HTERT RPE-1 (cell line): ENCODE results near the gene CFAP300.

Experiments
- in situ Hi-C: fragments of 300-500 bp; cut with MboI; formaldehyde crosslinking; loops from 4 replicates; pipeline ENCODE4 v1.14.3; 2020; ENCODE audit warnings: low sequenced_read_pairs

CFAP300 gene

DNA sequence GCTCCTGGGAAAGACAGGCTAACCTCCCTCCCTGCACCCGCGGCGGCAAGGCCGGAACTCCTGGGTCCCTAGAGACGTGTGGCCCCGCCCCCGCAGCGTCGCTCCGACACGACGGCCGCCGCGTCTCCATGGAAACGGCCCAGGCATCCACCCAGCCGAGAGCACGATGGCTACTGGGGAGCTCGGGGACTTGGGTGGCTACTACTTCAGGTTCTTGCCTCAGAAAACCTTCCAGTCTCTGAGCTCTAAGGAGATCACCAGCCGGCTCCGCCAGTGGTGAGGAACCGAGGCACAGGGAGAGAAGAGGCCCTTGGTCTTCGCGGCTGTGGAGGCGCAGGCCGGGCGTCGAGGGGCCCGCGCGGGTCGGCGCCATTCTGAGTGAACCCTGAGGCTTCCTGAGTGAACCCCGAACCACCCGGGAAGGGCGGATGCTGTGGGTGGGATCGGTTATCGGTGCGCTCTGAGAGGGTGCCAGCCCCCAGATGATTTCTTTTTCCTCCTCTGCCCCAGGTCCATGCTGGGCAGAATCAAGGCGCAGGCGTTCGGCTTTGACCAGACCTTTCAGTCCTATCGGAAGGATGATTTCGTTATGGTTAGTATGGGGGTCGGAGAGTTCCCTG, at the start of gene CFAP300:
CFAP300 (plus strand) TSS at position 133 of the 620 bp plus-strand sequence; CDS start at position 167, 34 bp downstream.
- in situ Hi-C loops: no loop called here

DNA sequence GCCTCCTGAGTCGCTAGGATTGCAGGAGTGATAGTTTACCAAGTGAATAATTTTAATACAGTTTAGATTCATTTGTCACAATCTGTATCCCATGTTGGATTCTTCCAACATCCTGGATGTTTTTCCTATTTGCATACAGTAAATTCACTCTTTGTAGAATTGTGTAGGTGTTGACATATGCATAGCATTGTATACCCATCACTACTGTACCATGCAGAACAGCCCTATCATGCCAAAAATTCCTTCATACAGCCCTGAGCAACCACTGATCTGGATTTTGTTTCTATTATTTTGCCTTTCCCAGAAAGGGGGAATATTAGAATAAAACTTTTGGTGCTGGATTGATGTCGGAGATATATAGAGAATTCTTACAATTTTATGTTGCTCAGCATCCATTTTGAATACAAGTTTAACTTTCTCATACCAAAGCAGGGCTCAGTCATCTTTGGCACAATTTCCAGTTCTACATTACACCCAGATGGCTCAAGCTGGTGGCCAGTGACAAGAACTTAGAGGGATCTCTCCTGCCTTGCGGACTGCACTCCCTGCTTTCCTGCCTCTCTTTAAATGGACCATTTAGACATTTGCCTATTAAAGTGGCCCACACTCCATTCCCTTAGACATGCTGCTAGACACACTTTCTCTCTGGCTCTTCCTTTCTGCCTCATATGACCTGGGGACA, 45.4 kb upstream of the CFAP300 start:
- in situ Hi-C loops: no loop called here

DNA sequence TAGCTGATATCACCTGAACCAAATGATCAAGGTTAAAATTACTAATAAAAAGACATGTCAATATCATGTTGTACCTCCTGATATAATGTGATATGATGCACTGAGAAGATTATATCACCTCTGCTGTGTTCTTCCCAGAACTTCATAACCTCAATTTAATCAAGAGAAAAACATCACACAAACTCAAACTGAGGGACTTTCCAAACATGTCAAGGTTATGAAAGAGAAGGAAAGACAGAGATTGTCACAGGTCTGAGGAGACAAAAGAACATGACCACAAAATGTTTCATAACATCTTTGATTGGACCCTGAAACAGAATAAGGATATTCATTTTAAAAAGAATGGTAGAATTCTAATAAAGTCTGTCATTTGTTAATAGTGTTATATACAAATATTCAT, 43.0 kb upstream of the CFAP300 start:
- in situ Hi-C loops: no loop called here

DNA sequence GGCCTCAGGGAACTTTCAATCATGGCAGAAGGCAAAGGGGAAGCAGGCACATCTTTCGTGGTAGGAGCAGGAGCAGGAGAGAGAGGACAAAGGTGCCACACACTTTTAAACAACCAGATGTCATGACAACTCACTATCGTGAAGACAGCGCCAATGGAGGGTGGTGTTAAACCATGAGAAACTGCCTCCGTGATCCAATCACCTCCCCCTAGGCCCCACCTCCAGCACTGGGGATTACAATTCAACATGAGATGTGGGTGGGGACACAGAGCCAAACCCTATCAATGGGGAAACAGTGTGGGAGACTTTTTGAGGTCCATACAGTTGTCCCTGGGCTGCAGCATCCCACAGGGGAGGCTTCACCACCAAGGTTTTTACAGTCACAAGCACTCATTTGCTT, 41.9 kb upstream of the CFAP300 start:
- in situ Hi-C loops: no loop called here

DNA sequence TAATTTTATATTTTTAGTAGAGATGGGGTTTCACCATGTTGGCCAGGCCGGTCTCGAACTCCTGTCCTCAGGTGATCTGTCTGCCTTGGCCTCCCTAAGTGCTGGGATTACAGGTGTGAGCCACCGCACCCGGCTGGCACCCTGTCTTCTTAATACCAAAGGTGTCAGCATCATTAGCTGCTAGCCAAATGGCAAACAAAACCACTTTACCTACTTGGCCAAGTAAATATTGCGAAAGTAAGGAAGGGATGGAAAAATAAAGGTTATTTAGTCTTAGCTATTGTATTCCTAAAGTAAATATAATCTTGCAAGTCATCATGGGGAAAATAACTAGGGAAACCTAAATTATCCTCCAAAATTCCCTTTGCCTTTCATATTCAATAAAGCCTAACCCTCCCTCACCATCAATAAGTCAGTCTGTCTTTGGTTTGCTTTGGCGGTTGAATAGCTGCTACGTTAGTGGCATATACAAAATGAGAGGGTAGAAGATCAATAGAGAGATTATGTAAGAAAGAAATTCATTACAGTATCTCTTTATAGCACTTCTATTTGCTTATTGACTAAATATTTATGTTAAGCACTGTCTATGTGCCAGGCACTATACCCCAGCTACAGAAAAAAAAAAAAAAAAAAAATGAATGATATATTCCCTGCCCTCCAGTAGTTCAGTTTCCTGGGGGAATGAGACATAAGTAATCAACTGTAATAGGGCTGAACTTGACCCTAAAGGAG, 40.2 kb upstream of the CFAP300 start:
- in situ Hi-C loops: no loop called here

DNA sequence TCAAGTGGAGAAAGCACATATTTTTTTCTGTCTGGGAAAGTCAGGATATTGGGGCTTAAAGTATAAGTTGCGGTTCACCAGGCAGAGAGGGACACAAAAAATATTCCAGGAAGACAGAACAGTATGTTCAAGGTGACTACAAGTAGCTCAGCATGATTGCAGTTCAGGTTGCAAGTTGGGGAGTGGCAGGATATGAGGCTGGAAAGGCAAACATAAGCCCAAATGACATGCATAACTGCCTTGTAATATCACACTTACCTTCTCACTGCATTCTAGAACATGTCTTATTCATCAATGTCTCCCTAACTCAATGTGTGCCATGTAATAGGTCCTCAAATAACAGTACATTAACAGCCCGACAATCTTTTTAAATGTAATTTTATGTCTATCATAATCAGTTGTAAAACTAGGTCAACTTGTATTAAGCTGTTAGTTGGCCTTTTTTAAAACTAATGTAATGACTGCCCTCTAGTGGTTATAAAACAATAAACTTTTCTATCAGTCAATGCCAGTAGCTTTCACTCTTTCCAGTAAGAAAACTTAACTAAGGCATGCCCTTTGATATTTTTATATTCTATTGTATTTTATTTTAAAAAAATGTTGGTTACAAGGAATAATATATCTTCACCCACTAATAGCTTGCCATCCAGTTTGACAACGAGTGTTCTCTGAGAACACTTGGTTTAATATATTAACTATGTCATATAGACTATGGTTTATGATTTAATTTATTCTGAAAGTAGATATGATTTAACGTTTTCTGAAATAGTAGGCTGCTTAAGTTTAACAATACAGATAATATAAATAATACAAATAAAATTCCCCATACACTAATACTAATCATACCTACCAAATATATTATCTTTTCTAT, 39.4 kb upstream of the CFAP300 start:
- in situ Hi-C loops: no loop called here

DNA sequence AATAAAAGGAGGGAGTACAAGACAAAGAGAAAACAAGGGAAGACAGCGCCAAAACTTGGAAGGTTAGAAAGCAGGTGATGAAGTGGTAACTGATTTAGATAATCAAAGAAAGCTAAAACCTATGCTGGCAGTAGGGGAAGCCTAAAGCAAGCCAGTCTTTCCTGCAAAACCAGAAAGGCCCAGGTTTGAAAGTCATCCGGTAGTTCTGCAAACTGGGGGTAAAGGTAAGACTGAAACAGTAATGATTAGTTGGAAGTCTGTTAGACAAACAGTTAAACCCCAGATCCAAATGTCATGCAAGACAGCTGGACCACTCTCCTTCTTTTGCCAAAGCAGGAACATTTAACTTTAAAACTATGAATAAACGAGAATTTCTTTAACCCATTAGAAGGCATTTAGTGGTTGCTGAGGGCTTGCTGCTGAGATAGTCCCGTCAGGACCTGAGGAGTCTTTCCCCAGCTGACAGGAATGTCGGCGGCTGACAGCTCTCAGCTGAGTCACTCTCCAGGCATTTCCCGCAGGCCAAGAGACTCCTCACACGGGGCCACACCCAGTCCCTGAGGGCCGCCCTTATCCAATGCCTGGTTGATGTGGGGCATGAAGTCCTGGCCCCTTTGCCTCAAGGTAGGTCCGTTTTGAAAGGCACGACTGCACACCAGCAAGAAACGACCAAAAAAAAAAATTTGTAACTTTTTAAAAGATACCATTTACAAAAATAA, 36.3 kb upstream of the CFAP300 start:
- in situ Hi-C loops: no loop called here

DNA sequence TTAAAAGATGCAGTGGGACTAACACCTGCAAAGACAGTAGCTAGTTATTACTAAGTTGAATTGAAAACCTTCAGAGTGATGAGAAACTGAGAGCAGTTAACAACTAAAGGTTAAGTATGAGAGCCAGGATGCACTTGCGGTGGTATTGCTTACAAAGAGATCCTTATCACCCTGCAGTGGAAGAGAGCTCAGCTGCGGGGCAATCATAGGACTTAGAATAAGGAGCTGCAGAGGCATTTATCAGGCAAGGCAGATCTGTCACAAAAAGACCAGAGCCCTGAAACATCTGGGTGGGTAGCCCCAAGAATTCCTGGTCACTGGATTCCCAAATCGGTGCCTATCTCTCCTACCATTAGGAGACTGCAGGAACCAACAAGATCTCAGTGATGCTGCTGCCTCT, 34.3 kb upstream of the CFAP300 start:
- in situ Hi-C loops: no loop called here

DNA sequence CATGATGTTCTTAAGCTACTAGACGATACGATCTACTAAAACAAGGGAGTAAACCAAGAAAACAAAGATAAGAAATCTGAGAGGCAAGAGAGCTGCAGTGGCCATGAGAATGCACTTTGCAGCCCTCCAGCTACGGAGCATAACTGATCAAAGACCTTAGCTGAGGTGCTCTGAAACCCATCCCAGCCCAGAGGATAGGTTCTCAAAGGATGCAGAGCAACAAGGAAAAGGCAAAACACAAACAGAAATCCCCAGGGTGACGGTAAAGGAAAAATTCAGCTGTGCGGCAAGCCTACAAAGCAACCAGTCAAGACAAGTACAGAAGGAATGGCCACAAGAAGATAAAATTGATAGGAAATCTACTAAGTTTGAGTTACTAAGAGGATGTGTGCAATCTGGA, 32.5 kb upstream of the CFAP300 start:
- in situ Hi-C loops: no loop called here

DNA sequence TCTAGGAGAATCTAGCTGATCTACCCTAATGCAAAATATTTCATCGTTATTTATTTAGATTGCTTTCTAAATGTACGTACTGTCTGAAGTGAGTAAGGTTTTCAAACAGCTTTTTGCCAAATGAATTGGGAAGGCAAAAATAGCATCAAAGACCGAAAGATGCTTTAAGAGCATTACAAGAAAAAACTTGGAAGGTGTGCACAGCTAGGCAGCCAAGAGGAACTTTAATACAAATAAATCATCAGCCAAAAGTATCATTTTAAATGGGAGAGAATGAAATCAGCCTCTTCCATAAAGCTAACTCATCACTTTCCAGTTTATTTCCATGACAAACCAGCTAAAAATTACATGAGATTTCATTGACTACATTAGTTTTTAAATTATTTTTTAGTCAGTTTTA, 30.2 kb upstream of the CFAP300 start:
- in situ Hi-C loops: no loop called here

DNA sequence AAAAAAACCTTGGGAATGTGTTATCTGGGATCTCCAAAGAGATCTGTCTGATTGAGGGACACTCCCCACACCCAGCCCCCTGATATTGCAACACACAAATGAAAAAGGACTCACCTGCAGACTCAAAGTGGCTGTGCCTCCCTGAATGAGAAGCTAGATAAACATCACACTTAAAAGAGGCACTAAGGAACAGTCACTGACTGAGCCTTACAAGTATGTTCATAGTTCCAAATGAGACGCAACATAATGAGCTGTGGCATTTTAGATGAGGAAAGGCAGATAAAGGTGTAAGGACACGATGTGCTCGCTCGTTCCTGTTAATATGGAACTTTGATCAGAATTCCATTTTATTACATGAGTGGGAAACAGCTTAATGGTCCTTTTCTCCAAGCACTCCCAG, 21.0 kb upstream of the CFAP300 start:
- in situ Hi-C loops: no loop called here

DNA sequence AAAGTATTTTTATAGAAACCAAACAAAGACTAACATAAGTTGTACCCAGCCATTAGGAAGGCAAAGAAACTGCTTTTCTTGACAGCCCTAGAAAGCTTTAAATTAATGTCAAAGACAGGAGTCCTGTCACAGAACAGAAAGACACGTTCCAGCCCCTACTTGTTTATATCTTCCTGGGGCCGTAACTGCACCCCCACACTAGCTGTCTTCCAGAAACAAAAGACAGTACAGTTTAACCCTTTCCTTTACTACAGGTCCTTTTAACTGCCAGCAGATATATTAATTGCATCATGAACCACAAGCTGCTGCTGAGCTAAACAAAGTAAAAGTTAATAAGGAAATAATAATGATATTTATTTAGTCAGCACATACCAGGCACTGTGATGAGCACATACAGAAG, 20.3 kb upstream of the CFAP300 start:
- in situ Hi-C loops: no loop called here

DNA sequence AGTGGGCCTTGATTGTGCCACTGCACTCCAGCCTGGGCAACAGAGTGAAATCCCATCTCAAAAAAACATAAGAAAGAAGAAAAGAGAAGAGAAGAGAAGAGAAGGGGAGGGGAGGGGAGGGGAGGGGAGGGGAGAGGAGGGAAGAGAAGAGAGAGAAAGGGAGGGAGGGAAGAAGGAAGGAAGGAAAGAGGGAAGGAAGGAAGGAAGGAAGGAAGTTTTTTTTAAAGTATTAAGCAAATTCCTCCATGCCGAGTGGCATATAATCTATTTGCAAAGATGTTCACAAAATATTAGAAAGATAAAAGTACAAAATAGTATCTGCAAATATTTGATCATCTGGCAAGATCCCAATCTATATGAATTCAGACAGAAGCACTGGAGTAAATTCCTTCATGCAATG, 10.5 kb upstream of the CFAP300 start:
- in situ Hi-C loops: no loop called here

DNA sequence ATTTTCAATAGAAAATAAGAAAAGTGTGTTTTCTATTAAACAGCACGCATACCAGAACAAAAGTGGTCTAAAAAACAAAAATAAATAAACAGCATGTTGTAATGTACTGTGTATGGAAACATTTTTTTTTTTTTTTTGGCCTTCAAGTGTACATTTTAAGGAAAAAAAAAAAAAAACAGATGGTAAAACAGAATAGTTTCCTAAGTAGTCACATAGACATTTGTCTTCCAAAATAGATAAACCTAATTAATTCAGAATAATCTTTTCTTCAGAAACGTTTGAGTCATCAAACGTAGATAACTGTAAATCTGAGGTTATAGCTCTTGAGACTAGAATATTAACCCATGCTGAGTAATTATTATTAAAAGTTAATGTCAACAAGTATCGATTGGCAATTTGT, 396 bp upstream of the CFAP300 start:
- in situ Hi-C loops: no loop called here

DNA sequence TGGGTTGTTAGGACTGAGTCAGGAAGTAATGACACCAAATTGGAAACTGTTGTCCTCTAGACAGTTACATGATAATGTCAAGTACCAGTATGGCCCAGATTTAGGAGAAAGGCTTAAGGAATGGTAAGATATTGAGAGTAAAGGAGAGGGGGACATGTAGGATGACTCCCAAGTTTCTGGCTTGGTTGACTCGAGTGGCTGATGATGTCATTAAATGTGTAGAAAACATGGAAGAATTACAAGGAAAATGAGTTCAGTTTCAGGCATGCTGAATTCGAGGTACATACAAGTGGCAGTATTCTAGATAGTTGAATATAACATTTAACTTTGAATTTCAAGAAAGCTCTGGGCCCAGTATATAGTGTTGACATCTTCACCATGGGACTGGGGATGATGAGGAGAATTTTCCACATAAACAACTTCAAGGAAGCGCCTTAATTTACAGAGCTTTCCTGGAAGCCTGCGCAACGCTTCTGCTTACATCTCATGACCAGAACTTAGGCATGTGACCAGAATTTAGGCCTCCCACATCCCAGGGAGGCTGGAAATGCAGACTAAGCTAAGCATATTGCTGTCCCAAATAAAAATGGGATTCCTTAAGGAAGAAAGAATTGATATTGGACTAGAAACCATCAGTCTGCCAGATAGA, 3.8 kb downstream of the CFAP300 start:
- in situ Hi-C loops: no loop called here

DNA sequence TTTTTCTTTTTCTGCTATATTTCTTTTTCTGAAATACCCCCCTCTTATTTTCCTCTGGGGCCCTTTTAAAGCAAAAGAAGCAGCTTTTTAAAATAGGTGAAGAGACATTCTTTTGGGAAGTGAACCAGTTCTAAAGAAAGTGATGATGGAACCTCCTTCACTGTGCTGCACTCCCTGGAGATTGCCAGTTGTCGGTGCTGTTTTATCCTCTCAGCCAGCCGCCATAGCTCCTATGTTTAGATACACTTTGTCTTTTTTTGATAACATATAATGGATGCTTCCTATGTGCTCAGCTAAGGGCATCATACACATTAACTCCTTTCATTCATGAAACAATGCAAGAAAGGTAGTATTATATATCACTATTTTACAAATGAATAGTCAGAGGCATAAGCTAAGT, 14.0 kb downstream of the CFAP300 start:
- in situ Hi-C loops: no loop called here

DNA sequence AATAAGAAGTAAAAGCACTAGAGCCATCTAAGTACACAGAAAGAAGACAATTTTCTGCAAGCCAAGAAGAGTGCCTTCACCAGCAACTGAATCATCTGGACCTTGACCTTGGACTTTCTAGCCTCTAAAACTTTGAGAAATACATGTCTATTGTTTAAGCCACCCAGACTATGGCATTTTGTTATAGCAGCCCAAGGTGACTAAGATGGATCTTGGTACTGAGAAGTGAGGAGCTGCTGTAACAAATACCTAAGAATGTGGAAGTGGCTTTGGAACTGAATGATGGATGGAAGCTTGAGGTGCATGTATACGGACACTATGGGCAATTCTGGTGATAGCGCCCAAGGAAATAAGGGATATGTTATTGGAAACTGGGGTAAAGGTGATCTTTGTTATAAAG, 14.9 kb downstream of the CFAP300 start:
- in situ Hi-C loops: no loop called here

DNA sequence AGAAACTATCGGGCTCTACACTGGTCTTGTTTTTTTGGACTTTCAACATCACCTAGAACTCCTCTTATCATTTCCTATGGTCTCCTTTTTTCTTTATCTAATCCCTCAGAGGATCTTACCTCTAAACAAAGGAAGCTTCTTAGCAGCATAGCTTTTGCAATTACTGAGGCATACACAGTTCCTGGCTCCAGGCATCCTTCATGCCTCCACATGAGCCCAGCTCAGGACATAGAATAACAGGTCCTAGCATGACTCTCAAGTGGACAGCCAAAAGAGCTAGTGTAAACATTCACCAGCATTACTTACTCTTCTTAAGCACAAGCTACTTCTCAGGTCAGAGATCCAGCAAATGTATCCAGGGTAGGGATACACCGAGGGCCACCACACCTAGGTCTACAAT, 17.1 kb downstream of the CFAP300 start:
- in situ Hi-C loops: no loop called here

DNA sequence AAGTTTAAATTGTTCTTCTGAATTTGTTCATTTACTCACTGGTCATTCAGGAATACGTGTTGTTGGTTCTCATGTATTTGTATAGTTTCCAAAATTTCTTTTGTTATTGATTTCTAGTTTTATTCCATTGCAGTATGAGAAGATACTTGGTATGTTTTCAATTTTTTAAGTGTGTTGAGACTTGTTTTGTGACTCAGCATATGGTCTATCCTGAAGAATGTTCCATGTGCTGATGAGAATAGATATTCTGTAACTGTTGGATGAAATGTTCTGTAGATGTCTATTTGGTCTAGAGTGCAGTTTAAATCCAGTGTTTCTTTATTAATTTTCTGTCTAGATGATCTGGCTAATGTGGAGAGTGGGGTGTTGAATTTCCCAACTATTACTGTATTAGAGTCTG, 23.5 kb downstream of the CFAP300 start:
- in situ Hi-C loops: no loop called here
